Measurements from ENCODE around the gene CAMK1D.
A peak's percentile ranks its signal among the peaks of the same experiment; 100 is the strongest.
"Not testable (repeated sequence)": the region's sequence is repeated elsewhere in the genome, so short reads cannot be mapped to it uniquely, and the experiment has no call there.

CAMK1D gene

GRCh38 chr10:12839941-12840611, 490.7 kb downstream of the CAMK1D start:
- FAIRE-seq: no peak

GRCh38 chr10:12841426-12841825, 492.1 kb downstream of the CAMK1D start:
- DNase-seq (ENCODE audit: low spot score) (no peak), FAIRE-seq (no peak)

More at GRCh38 chr10:12839941-12840611, 490.7 kb downstream of the CAMK1D start:
- no peak for DNase-seq (ENCODE audit: low spot score)

- no peak for FAIRE-seq
- DNase-seq (ENCODE audit: low spot score): no peak
Measured at GRCh38 chr10:12841826-12842225, 492.5 kb downstream of the CAMK1D start.

- no peak for FAIRE-seq
- DNase-seq (ENCODE audit: low spot score): no peak
Measured at GRCh38 chr10:12842310-12842709, 493.0 kb downstream of the CAMK1D start.

GRCh38 chr10:12843296-12843945, 494.1 kb downstream of the CAMK1D start:
- no peak for DNase-seq (ENCODE audit: low spot score)
- FAIRE-seq: no peak

GRCh38 chr10:12844811-12845483, 495.6 kb downstream of the CAMK1D start:
- FAIRE-seq: peak; percentile 93

GRCh38 chr10:12846718-12847117, 497.4 kb downstream of the CAMK1D start:
- no peak for DNase-seq (ENCODE audit: low spot score)
- no peak for FAIRE-seq

More at GRCh38 chr10:12844811-12845483, 495.6 kb downstream of the CAMK1D start:
- DNase-seq (ENCODE audit: low spot score): peak; percentile 81

GRCh38 chr10:12847361-12847975, 498.1 kb downstream of the CAMK1D start:
- FAIRE-seq (no peak), DNase-seq (ENCODE audit: low spot score) (no peak)

GRCh38 chr10:12848439-12849173, 499.3 kb downstream of the CAMK1D start:
- DNase-seq (ENCODE audit: low spot score): no peak
- FAIRE-seq: no peak

- no peak for DNase-seq (ENCODE audit: low spot score)
- FAIRE-seq: no peak
Measured at GRCh38 chr10:12849319-12850181, 500.2 kb downstream of the CAMK1D start.

- DNase-seq (ENCODE audit: low spot score): no peak
- no peak for FAIRE-seq
Measured at GRCh38 chr10:12852687-12853086, 503.3 kb downstream of the CAMK1D start.

- FAIRE-seq (no peak), DNase-seq (ENCODE audit: low spot score) (no peak)
Measured at GRCh38 chr10:12854988-12855387, 505.6 kb downstream of the CAMK1D start.

- FAIRE-seq (no peak), DNase-seq (ENCODE audit: low spot score) (no peak)
Measured at GRCh38 chr10:12862459-12862858, 513.1 kb downstream of the CAMK1D start.

- DNase-seq (ENCODE audit: low spot score); FAIRE-seq: not testable (repeated sequence)
Measured at GRCh38 chr10:12865515-12865914, 516.2 kb downstream of the CAMK1D start.

- no peak for DNase-seq (ENCODE audit: low spot score)
- FAIRE-seq: no peak
Measured at GRCh38 chr10:12868229-12868628, 518.9 kb downstream of the CAMK1D start.

GRCh38 chr10:12869427-12869826, 520.1 kb downstream of the CAMK1D start:
- DNase-seq (ENCODE audit: low spot score): peak; percentile 41

GRCh38 chr10:12872577-12872976, 523.2 kb downstream of the CAMK1D start:
- DNase-seq (ENCODE audit: low spot score): no peak
- no peak for FAIRE-seq

More at GRCh38 chr10:12869427-12869826, 520.1 kb downstream of the CAMK1D start:
- peak; percentile 46 for FAIRE-seq

GRCh38 chr10:12873172-12873571, 523.8 kb downstream of the CAMK1D start:
- FAIRE-seq (no peak), DNase-seq (ENCODE audit: low spot score) (no peak)

- FAIRE-seq (no peak), DNase-seq (ENCODE audit: low spot score) (no peak)
Measured at GRCh38 chr10:12874501-12874900, 525.2 kb downstream of the CAMK1D start.

GRCh38 chr10:12875100-12875499, 525.8 kb downstream of the CAMK1D start:
- DNase-seq (ENCODE audit: low spot score): no peak
- FAIRE-seq: no peak
